ENCODE measurements around the gene C22orf15. TPM values are rescaled to one million over a fixed set of nuclear protein-coding genes. Genes with fewer than 3 reads are reported as not detected.

Gene C22orf15
- total RNA-seq, 4 donors from 2014 or later = not detected

- DNase-seq (ENCODE audit: low spot score) = no peak
- no peak for ATAC-seq (ENCODE audit: low FRiP score)
- no peak for TF ChIP-seq CTCF (IDR thresholded peaks at IDR 0.05)
These were observed 11.5 kb downstream of the C22orf15 start for GRCh38 chr22:23774114-23774921.

GRCh38 chr22:23774922-23775436, 12.2 kb downstream of the C22orf15 start:
- DNase-seq (ENCODE audit: low spot score) (no peak), ATAC-seq (ENCODE audit: low FRiP score) (no peak)
- no peak for TF ChIP-seq CTCF (IDR thresholded peaks at IDR 0.05)

GRCh38 chr22:23775779-23776375, 13.1 kb downstream of the C22orf15 start:
- no peak for TF ChIP-seq CTCF (IDR thresholded peaks at IDR 0.05)
- no peak for ATAC-seq (ENCODE audit: low FRiP score)
- no peak for DNase-seq (ENCODE audit: low spot score)

GRCh38 chr22:23777776-23778576, 15.2 kb downstream of the C22orf15 start:
- TF ChIP-seq CTCF (IDR thresholded peaks at IDR 0.05) = no peak
- DNase-seq (ENCODE audit: low spot score) = no peak
- ATAC-seq (ENCODE audit: low FRiP score) = no peak

GRCh38 chr22:23778577-23778900, 15.7 kb downstream of the C22orf15 start:
- no peak for TF ChIP-seq CTCF (IDR thresholded peaks at IDR 0.05)
- ATAC-seq (ENCODE audit: low FRiP score) (no peak), DNase-seq (ENCODE audit: low spot score) (no peak)

- ATAC-seq (ENCODE audit: low FRiP score) = no peak
- DNase-seq (ENCODE audit: low spot score) = no peak
- TF ChIP-seq CTCF (IDR thresholded peaks at IDR 0.05) = no peak
These were observed 16.3 kb downstream of the C22orf15 start for GRCh38 chr22:23779083-23779482.
